Muscle of back (tissue), 13 donors: Measurements from ENCODE around the gene NBPF3. TPM values are rescaled to one million over a fixed set of nuclear protein-coding genes. Genes with fewer than 3 reads are reported as not detected.
"Not testable (repeated sequence)": the region's sequence is repeated elsewhere in the genome, so short reads cannot be mapped to it uniquely, and the experiment has no call there.

Experiments
- DNase-seq, 3 donors: peaks; one replicate each; pipeline versions ENCODE4 v3.0.0 to v3.0.0-alpha.2; 2013
- long read RNA-seq, 9 donors: transcript quantifications; one replicate each; lab custom pipeline, GENCODE V29; 2026
- polyA plus RNA-seq, 10 donors: library from polyadenylated mRNA; unstranded; fragments of 120-200 nt; gene quantifications; one replicate each; pipeline ENCODE4 v1.2.1, GENCODE V29; 2013; ENCODE audit not compliant: insufficient read length in 10 of 10

The NBPF3 gene, protein sequence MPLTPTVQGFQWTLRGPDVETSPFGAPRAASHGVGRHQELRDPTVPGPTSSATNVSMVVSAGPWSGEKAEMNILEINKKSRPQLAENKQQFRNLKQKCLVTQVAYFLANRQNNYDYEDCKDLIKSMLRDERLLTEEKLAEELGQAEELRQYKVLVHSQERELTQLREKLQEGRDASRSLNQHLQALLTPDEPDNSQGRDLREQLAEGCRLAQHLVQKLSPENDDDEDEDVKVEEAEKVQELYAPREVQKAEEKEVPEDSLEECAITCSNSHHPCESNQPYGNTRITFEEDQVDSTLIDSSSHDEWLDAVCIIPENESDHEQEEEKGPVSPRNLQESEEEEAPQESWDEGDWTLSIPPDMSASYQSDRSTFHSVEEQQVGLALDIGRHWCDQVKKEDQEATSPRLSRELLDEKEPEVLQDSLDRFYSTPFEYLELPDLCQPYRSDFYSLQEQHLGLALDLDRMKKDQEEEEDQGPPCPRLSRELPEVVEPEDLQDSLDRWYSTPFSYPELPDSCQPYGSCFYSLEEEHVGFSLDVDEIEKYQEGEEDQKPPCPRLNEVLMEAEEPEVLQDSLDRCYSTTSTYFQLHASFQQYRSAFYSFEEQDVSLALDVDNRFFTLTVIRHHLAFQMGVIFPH
- polyA plus RNA-seq = 10 to 100 TPM in 1 of 10 donors, 1 to 10 TPM in 9; 3.9 to 10.7 (median 7.4) TPM
- long read RNA-seq, donor 1 = 0 reads
- long read RNA-seq, donor 2 = 0 reads
- long read RNA-seq, donor 3 = 0 reads
- long read RNA-seq, donor 4 = 0 reads
- long read RNA-seq, donor 5 = 0 reads
- long read RNA-seq, donor 6, partial matches to known transcripts = 0 of 5 reads
- long read RNA-seq, donor 6, other reads (novel, unspliced or antisense) = 5 of 5 reads
- long read RNA-seq, donor 7, partial matches to known transcripts = 0 of 1 reads
- long read RNA-seq, donor 7, other reads (novel, unspliced or antisense) = 0 of 1 reads
- long read RNA-seq, donor 8 = 0 reads
- long read RNA-seq, donor 9 = 0 reads

DNA sequence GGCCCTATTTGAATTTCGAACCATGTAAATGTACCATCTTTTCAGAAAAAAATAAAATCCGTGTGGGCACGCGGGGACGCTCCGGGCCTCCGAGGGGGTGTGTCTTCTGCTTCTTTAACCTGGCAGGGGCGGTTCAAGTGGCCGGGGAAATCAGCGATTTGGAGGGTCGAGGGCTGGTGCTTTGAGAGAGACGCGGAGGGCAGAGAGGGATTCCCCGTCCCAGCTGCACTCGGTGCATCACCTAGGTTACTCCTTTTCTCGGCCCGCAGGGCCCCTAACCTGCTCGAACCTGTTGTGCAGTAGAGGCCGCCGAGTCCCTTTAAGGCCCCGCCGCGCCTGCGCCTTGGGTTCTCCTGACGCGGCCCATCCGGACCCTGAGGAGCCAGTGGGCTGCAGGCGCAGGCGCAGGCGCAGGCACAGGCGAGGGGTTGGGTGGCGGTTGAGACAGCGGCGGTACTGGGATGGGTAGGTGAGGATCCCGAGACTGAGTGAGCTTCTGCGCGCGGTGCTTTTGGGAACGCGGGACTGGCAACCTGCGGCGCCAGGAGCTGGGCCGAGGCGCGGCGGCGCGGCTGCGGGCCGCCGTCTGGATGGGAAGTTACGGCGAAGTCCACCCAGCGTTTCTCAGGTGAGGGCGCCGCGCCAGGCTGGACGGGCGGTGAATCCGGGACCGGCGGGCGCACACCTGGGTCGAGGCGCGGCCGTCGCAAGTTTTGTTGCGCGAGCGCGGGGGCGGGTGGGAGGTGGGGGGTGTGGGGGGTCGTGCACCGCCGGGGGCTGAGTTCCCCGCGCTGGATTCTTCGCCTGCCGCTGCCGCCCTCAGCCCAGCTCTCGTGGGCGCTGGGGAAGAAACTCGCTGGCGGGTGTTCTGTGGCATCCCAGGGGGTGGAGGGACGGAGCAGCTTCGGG, at the start of gene NBPF3:
TSS of gene NBPF3 (plus strand) at position 417 of the 909 bp plus-strand sequence. CDS start 4,950 bp downstream, outside the sequence.
- DNase-seq = peak; percentile 82 to 95 (median 86)

DNA sequence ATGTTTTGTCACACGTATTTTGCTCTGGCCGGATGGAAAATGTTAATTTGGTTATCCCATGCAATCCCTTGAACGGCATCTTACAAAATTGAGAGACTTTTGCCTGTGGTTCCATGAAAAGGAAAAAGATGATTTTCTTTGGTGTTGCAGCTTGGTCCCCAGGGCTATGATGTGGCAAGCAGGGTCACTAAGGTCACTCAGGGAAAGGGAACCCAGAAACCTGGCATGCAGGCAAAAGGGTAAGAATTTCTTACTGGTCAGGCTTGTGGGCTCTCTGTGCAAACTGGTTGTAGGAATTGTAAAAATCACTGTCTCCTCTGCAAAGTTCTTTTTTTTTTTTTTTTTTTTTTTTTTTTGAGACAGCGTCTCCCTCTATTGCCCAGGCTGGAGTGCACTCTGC, 48.4 kb upstream of the NBPF3 start:
- DNase-seq = no peak

DNA sequence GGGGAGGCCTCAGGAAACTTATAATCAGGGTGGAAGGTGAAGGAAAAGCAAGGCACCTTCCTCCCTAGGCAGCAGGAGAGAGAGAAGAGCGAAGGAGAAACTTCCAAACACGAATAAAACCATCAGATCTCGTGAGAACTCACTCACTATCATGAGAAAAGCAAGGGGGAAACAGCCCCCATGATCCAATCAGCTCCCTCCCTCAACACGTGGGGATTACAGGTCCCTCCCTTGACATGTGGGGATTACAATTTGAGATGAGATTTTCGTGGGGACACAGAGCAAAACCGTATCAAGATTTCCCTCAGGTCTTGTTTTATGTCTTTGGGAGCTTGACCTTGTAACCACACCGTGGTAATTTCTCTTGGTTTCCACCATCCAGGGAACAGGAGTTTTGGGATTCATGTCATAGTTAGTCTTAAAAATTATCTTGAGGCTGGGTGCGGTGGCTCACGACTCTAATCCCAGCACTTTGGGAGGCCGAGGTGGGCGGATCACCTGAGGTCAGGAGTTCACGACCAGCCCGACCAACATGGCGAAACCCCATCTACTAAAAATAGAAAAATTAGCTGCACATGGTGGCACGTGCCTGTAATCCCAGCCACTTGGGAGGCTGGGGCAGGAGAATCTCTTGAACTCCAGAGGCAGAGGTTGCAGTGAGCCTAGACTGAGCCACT, 47.2 kb upstream of the NBPF3 start:
- no peak for DNase-seq

DNA sequence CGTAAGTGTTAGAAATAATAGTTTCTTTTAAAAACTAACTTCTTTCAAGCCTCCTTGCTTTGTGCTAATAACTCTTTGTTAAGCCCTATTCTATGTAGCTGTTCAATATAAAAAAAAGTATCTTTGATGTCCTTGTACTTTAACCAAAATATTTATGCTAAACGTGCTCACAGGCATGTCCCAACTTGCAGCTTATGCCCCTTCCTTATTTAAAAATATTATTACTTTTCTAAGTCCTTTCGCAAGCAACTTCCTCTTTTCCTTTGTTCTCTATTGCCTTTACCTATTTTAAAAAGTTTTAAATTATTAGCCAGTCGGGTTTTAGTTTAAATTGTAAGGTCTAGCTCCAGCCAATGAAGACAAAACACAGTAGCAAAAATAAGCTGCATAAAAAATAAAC, 43.4 kb upstream of the NBPF3 start:
- no peak for DNase-seq

DNA sequence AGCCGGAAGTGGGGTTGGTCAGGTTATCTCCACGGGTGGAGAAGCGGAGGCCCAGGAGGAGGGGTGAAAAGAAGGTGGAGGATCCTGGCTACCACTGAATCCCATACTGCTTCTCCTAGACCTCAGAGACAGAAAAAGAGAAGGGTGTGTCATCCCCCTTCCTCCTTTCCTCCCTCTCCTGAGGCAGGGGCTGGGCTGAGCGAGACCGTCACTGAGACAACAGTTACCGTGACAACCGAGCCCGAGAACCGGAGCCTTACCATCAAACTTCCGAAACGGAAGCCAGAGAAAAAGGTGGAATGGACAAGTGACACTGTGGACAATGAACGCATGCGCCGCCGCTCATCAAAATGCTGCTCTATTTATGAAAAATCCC, 42.1 kb upstream of the NBPF3 start:
- no peak for DNase-seq

DNA sequence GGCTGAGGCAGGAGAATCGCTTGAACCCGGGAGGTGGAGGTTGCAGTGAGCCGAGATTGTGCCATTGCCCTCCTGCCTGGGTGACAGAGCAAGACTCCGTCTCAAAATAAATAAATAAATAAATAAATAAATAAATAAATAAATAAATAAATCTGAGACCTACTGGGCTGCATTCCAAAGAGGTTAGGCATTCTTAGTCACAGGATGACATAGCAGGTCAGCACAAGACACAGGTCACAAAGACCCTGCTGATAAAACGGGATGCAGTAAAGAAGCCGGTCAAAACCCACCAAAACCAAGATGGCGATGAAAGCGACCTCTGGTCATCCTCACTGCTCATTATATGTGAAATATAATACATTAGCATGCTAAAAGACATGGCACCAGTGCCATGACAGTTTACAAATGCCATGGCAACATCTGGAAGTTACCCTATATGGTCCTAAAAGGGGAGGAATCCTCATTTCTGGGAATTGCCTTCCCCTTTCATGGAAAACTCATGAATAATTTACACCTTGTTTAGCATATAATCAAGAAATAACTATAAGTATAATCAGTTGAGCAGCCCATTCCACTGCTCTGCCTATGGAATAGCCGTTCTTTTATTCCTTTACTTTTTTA, 38.1 kb upstream of the NBPF3 start:
- DNase-seq = not testable (repeated sequence)

DNA sequence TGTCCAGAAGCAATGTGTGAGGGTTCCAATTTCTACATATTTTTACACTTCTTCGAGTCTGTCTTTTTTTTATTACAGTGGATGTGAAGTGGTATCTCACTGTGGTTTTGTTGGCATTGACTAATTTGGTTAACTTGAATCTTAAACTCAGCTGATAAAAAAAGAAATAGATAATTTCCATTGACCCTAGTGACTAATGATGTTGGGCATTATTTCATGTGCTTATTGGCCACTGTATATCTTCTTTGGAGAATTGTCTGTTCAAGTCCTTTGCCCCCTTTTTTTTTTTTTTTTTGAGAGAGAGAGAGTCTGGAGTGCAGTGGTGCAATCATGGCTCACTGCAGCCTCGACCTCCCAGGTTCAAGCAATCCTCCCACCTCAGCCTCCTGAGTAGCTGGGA, 33.3 kb upstream of the NBPF3 start:
- DNase-seq = no peak

DNA sequence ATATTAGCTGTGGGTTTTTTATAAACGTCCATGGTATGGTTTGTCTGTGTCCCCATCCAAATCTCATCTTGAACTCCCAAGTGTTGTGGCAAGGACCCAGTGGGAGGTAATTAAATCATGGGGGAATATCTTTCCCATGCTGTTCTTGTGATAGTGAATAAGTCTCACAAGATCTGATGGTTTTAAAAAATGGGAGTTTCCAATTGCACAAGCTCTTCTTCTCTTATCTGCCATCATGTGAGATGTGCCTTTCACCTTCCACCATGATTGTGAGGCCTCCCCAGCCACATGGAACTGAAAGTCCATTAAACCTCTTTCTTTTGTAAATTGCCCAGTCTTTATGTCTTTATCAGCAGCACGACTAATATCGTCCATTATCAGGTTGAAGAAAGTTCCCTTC, 30.0 kb upstream of the NBPF3 start:
- DNase-seq = not testable (repeated sequence)

DNA sequence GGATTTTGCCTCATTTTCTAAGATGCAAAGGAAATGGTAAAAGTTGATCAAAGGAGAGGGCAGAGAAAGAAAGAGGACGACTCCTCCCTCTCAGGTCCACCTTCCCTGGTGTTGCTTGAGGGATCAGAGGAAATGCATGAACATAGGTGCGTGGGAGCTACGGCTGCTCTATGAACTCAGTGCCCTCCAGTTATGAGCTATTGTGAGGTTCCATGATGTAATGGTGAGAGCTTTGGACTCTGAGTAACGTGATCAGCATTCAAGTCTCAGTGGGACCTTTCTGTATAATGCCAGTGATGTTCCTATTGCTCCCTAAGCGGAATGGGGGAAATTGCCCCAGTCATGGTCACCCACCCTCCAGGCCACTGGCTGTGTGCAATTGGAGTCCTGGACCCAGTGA, 25.9 kb upstream of the NBPF3 start:
- no peak for DNase-seq

DNA sequence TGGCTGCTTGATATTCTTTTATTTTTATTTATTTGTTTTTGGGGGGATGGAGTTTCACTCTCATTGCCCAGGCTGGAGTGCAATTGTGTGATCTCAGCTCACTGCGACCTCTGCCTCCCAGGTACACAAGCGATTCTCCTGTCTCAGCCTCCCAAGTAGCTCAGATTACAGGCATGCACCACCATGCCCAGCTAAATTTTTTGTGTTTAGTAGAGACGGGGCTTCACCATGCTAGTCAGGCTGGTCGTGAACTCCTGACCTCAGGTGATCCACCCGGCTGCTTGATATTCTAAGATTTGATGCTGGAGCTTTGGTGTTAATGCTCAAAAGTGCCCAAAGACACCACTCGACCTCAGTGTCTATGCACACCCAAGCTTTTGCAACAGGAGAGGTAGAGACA, 19.6 kb upstream of the NBPF3 start:
- DNase-seq = not testable (repeated sequence)

DNA sequence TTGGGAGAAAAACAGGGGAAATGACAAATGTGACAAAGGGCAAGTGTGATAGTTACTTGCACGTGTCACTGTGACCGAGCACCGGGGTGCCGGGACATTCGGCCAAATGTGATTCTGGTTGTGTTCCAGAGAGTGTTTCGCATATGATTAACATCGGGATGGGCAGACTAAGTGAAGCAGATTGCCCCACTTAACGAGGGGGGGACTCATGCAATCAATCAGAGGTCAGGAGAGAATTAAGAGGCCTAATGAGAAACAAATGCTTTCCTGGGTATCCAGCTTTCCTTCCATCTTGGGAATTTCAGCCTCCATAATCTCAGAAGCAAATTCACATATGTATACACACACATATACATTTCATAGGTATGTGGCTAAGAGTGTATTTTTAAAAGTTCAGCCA, 18.6 kb upstream of the NBPF3 start:
- DNase-seq = not testable (repeated sequence)

DNA sequence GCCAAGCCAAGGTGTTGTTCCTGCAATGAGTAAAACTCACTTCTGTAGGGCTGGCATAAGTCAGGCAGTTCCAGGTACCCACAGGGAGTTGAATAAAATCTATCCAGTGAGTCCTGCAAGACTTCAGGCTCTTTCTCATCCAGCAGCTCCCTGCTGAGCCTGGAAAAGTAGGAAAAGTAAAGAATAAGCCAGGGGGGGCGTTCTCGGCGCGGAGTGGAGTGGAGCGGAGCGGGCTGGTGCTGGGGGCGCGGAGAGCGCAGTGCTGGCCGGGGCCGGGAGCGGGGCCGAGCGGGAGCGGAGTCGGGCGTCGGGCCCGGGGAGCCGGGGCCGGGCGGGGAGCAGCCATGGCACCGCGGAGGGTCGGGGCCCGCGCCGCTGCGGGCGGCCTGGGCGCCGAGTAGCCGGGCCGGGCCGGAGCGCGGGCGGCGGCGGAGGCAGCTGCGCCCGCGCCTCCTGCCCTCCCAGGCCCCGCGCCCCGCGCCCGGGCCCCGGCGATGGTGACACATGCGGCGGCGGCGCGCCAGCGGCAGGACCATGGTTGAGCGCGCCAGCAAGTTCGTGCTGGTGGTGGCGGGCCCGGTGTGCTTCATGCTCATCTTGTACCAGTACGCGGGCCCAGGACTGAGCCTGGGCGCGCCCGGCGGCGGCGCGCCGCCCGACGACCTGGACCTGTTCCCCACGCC, 12.0 kb upstream of the NBPF3 start:
- DNase-seq = not testable (repeated sequence)

DNA sequence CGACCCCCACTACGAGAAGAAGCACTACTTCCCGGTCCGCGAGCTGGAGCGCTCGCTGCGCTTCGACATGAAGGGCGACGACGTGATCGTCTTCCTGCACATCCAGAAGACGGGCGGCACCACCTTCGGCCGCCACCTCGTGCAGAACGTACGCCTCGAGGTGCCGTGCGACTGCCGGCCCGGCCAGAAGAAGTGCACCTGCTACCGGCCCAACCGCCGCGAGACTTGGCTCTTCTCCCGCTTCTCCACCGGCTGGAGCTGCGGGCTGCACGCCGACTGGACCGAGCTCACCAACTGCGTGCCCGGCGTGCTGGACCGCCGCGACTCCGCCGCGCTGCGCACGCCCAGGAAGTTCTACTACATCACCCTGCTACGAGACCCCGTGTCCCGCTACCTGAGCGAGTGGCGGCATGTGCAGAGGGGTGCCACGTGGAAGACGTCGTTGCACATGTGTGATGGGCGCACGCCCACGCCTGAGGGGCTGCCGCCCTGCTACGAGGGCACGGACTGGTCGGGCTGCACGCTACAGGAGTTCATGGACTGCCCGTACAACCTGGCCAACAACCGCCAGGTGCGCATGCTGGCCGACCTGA, 11.4 kb upstream of the NBPF3 start:
- not testable (repeated sequence) for DNase-seq

DNA sequence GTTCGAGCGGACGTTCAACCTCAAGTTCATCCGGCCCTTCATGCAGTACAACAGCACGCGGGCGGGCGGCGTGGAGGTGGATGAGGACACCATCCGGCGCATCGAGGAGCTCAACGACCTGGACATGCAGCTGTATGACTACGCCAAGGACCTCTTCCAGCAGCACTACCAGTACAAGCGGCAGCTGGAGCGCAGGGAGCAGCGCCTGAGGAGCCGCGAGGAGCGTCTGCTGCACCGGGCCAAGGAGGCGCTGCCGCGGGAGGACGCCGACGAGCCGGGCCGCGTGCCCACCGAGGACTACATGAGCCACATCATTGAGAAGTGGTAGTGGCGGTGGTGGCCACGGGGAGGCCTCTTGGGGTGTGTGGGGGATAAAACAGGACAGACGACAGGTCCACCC, 10.7 kb upstream of the NBPF3 start:
- DNase-seq = not testable (repeated sequence)

DNA sequence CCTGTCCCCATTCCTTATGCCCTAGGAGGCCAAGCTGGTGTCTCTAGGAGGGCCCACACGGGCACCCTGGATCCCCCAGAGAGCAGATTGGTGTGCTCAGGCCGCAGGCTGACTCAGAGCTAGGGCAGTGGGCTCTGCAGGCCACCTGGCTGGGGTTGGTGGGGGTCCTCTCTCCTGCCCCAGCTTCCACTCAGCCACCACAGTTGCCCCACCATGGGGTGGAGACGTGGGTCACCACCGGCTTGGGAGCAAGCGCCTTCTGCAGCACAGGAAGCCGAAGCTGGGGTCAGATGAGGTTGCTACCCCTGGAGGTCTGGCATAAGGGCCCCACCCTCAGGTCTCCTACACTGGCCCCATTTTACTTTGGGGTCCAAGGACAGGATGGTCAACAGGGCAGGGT, 9.1 kb upstream of the NBPF3 start:
- DNase-seq = not testable (repeated sequence)

DNA sequence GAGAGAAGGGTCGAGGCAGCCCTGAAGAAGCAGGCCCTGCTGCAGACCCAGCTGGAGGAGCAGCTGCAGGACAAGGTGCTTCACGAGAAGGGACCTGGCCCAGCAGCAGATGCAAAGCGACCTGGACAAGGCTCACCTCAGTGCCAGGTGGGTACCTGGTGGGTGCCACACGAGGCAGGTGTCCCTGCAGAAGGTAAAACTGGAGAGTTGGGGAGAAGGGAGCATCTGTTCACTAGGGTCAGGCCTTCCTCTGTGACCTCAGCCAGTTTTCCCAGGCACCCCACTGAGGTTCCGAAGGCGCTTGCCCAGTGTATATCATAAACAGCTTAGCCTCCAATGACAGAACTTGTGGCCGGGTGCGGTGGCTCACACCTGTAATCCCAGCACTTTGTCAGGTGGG, 5.5 kb upstream of the NBPF3 start:
- DNase-seq = no peak

DNA sequence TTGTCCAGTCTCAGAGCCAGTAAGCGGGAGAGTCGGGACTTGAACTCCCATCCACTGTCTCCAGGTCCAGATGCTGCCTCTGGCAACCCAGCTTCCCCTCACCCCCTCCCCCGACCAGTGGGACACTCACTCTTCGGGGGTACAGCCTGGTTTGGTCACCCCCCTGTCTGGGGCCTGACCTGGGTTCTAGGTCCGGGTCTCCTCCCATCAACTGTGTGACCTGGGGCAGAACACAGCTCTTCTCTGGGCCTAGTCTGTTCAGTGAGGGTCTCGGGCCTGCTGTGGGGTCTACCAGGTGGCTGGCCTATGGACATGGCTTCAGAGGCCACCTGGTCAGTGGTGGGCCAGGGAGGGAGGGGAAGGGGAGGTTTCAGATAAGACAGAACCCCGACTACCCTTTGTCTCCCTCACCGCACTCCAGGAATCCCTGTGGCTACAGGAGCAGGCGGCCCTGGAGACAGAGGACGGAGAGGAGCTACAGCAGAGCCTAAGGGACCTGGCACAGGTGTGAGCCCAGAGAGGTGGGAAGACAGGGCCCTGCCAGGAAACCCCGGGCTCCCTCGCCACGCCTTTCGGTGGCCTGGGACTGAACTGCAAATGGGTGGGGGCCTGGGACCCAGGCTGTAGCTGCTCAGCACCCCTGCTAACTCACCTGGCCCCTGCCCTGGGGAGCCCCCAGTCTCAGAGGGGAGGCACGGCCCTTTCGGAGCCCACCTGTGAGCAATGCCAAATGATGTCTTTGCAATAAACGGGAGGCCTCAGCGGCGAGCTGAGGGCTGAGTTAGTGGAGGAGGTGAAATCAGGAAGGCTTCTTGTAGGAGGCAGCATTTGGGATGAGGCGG, 4.1 kb upstream of the NBPF3 start:
- no peak for DNase-seq
